ENCODE data around the gene NOL4. TPM values are rescaled to one million over a fixed set of nuclear protein-coding genes. Genes with fewer than 3 reads are reported as not detected.

Gene NOL4, protein sequence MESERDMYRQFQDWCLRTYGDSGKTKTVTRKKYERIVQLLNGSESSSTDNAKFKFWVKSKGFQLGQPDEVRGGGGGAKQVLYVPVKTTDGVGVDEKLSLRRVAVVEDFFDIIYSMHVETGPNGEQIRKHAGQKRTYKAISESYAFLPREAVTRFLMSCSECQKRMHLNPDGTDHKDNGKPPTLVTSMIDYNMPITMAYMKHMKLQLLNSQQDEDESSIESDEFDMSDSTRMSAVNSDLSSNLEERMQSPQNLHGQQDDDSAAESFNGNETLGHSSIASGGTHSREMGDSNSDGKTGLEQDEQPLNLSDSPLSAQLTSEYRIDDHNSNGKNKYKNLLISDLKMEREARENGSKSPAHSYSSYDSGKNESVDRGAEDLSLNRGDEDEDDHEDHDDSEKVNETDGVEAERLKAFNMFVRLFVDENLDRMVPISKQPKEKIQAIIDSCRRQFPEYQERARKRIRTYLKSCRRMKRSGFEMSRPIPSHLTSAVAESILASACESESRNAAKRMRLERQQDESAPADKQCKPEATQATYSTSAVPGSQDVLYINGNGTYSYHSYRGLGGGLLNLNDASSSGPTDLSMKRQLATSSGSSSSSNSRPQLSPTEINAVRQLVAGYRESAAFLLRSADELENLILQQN
- 0.23 and 0.30 TPM in 2 replicates for total RNA-seq

DNA sequence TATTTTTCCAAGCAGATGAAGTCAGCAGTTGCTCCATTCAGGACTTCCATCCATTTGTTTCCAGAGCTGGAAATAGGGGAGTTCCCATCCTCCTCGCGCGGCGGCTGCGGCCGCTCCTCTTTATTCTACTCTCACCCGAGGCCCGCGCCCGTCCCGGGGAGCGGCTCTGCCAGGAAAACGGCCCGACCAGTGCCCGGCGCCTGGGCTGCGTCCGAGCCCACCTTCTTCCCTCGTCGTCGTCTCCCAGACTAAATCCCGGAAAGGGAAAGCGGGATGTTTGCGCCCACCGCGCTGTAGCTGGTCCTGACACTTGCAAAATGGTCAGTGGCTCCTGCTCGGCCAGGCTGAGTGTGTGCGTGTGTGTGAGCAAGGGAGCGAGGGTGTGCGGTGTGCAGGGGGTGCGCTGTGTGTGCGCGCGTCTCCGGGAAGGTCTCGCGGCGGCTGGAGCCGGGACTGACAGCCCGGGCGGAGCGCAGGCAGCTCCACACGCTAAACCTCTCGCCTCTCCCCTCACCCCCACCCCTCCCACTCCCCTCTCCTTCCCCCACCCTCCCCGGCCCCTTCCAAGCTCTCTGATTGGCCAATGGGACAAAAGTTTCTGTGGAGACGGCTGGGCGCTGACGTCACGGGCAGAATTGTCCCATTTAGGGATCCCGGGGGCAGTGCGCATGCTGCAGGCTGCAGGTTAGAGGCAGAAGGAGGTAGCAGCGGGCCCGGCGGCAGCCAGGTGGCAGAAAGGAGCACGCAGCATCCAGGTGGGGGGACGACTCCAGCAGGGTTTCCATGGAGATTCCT is at the start of gene NOL4:
NOL4 (minus strand) TSS at position 491 of the 795 bp plus-strand sequence. CDS start 1,660 bp downstream, outside the sequence.

Data from smooth muscle cell of the umbilical artery (primary cell).